ENCODE measurements around the gene ADRA2B.

The ADRA2B gene

DNA sequence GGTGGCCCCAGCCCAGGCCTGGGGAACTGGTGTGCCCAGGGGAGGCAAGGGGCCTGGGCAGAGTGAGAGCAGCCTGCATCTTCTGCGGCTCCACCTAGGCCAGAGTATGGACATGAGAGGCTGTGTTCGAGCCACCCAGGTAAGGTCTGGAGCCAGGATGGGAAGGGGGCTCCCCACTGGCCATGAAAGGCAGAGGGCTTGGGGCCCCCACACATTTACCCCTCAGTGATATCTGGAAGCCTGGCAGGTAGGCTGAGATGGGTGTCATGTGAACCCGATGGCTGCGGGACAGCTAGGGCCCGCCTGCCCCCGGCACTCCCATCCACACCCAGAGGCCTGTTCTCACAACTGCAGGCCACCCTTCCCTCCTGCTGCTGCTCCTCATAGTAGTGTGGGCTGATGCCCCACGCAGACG lies 13.2 kb downstream of the ADRA2B start:
- no peak for DNase-seq

DNA sequence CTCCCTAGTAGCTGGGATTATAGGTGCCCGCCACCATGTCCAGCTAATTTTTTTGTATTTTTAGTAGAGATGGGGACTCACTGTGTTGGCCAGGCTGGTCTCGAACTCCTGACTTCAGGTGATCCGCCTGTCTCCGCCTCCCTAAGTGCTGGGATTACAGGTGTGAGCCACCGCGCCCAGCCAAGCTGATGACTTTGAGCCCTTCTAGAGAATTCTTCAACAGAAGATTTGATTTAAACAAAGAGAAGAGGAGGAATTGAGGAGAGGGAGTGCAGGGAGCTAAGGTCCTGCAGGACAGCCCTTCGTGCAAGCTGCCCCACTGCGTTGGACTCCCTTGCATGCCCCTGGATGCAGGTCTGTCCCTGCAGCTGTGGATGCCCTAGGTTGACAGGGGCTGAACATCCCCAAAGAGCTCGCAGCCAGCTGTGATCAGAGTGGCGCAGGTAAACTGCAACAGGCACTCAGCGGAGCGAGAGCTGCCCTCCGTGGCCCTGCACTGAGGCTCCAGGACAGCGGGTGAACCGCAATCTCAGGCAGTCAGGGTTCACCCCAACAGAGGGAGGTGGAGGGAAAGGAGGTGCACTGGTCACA lies 13.7 kb downstream of the ADRA2B start:
- no peak for DNase-seq

DNA sequence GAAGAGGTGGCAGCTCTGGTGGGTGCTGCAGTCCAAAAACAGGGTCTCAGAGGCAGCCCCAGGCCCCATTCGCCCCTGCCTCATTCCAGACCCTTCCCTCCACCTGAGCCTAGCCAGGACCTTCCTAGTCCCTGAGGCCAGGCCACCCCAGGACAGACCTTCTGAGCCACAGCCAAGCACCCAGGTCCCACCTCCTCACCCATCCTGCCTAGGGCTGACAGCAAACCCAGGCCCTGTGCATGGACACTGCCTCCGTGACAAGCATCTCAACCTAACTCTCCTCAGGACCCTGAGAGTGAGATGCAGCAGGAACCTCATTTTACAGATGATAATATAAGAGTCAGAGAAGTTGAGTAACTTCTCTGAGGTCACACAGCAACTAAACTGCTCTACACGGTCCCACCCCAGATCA lies 15.5 kb downstream of the ADRA2B start:
- DNase-seq: no peak

DNA sequence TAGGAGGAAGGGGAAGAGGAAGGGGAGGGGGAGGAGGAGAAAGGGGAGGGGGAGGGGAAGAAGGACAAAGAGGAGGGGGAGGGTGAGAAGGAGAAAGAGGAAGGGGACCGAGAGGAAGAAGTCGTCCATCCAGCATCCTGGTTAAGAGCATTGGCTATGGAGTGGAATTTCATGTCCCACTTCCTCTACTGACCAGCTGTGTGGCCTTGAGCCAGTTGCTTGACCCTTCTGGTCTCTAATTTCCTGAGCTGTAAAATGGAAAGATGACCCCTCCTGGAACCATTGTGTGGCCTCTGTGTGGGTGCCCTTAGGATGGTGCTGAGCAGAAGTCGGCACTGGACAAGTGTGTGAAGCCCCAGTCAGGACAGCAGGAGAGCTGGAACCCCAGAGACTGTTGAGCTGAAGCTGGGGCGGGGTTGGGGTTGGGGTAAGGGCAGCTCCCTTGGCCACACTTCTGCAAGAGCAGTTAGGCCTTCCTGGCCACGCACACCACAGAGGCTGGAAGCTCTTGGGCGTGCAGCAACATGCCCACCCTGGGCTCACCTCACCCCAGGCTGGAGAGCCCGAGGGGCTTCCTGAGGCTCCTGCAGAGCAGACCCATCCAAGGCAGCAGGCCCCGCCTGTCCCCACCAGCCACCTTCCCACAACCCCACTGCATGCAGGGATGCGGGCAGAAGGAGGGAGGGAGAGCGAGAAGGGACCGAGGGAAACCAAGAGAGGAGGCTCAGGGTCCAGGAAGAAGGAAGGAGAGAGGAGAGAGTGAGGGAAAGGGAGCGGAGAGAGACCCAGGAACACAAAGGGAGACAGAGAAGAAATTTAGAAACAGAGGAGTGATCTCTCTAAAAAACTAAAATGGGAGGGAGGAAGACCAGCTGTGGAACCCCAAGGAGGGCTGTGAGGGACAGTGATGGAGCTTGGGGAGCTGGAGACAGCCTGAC lies 16.2 kb downstream of the ADRA2B start:
- no peak for DNase-seq

DNA sequence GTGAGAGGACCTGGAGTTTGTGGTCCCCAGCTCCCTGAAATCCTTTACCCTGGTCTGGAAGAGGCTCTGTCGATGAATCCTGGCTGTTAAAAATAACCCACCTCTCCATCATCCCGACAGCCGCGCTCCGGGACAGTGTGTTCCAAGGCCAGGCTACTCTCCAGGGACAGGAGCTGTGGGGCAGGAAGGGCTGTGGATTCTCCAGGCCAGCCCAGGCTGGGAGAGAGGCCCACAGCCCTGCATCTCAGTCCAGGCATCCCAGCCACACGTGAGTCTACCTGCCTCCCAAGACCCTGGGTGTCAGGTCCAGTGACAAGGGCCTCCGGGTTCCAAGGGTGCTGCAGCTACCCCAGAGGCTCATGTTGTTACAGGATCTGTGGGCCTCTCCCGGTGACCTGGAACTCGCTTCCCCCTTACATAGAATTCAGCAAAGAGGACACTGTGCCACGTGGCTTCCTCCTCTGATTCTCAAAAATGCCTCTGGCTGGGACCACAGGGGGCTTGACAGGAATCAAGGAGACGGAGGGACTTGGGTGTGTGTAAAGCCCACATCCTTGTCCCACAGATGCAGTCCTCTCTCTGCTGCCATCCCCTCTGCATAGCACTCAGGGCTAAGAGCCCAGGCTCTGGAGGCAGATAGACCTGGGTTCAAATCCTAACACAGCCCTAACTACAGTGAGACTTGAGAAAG lies 17.3 kb downstream of the ADRA2B start:
- no peak for DNase-seq

DNA sequence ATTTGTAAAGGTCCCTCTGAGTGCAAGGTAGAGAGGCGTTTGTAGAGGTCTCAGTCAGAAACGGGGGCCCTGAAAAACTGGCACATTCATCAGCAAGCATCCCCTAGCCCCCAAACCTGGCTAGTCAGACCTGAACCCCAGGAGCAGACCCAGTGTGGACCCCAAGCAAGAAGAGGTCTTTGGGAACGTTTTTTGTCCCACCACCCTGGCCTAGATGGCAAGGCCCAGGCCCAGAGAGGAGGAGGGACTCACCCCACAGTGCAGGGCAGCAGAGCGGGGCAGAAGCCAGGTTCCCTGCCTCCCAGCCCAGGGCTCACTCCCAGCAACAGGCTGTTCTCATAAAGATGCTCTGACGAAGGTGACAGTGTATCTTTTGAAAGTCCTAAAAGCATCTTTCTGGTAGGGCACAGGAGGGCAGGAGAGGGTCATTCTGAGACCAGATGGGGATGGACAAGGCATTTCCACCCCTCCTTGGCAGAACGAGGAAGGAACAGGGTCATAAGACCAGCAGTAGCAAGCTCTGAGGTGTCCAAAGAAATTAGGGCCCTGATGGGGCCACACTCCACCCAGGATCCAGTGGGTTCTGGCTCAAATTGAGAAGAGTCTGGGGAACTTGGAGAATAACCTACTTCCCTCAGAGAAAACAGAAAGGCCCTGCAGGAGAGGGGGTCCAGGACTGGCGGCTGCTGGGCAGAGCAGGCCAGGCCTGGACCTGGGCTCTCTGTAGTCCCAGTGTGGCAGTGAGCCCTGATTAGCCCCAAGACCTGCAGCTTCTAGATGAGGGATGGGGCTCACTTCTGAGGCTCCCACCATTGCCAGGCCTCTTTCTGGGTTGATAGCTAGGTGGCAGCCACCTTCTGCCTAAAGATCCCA lies 18.2 kb downstream of the ADRA2B start:
- no peak for DNase-seq

DNA sequence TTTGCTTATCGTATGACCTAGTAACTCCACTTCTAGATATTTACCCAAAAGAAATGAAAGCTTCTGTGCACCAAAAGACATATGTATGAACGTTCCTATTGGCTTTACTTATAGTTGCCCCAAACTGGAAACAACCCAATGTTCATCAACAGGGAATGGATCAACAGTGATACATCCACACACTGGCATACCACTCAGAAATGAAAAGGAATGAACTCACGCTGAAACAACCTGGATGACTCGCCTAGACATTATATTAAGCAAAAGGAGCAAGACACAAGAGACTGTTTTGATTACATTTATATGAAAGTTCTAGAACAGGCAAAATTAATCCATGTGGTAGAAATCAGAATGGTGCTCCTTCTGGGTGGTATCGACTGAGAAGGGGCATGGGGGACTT lies 18.9 kb downstream of the ADRA2B start:
- DNase-seq: no peak

DNA sequence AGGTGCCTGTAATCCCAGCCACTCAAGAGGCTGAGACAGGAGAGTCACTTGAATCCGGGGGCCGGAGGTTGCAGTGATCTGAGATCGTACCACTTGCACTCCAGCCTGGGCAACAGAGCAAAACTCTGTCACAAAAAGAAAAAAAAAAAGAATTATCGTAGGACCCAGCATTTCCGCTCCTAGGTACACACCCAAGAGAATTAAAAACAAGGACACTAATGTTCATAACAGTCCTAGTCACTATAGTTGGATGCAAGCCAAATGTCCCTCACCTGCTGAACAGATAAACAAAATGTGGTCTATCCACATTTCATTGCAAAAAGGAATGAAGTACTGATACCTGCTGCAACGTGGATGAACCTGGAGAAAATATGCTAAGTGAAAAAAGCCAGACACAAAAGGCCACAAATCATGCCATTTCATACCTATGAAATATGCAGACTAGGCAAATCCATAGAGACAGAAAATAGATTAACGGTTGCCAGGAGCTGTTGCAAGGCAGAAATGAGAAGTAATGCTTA lies 21.2 kb downstream of the ADRA2B start:
- DNase-seq: no peak

DNA sequence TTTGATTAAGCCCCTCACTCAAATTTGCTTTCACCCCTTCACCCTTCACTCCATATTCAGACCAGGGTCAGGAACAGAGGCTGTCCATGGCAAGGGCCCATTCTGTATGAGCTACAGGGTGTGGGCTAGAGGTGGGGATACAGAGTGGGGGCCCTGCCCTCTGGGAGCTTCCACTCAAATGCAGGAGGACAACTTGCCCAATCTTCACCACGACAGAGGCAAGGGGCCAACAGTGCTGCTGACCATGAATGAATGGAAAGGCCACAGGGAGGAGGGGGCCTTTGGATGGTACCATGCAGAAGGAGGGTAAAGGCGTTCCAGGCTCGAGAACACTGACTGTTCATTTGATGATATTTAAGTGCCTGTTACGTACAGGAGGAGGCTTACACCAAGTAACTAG lies 22.8 kb downstream of the ADRA2B start:
- no peak for DNase-seq

DNA sequence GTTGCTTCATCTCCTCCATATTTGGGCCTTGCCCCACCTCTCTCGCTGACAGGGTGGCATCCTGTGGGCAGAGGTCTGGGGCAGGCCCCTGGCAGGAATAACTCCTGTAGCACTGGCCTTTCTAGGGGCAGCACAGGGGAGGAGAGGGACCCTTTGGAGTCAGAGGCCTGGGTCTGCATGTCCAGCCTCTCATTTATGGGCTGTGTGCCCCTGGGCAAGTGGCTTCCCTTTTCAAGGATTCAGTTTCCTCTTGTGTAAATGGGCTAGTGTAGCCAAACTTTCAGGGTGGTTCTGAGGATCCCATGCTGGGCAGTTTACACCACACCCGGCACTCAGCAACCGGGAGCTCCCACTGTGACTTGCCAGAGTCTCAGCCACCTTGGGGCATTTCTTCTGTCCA lies 23.4 kb downstream of the ADRA2B start:
- no peak for DNase-seq

DNA sequence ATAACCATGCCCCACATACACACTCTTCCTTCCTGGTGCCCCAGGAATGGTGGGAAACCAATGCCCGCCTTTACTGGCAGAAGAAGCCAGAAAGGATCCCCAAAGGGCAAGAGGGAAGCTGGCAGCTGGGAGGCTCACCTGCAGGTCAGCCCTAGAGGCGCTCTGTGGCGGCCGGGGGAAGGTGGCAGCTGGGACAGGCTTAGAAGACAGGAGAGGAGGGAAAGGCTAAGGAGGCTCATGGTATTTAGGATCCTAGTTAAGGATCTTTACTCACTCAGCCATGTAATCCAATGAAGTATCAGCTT lies 23.8 kb downstream of the ADRA2B start:
- no peak for DNase-seq

DNA sequence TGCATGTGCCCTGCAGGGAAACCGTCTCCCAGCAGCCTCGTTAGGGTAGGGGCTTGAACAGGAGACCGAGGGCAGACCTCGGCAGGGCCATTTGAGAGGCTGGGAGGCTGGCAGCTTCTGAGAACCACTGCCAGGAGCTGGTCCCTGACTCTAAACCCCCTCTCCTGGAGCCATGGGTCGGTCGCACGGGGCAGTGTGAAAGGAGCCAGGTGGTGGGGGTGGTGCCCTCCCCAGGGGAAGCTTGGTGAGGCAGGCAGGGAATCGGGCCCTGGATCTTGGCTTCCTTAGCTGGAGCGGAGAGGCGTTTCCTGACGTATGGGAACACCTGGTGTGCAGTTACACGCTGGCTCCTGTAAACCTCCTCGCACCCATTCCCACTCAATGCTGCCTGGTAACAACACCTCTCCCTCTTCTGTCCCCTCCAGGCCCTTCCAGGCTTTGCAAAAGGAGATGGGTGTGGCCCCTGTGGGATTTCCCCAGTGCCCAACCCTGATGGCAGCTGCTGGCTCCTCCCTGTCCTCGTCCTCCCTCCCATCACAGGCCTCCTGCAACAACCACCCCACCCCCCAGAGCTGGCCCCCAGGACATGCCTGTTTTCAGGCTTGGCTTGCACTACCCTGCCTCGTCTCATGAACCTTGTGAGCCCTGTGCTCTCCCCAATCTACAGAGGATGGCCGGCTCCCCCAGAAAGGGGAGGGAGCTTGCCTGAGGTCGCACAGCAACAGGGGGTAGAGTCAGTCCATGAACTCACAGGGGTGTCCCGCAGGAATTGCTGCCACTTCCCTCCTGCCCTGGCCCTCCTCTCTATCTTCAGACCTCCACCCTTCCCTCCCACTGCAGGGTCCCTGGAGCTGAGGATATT lies 24.4 kb downstream of the ADRA2B start:
- DNase-seq: peak; percentile 21

DNA sequence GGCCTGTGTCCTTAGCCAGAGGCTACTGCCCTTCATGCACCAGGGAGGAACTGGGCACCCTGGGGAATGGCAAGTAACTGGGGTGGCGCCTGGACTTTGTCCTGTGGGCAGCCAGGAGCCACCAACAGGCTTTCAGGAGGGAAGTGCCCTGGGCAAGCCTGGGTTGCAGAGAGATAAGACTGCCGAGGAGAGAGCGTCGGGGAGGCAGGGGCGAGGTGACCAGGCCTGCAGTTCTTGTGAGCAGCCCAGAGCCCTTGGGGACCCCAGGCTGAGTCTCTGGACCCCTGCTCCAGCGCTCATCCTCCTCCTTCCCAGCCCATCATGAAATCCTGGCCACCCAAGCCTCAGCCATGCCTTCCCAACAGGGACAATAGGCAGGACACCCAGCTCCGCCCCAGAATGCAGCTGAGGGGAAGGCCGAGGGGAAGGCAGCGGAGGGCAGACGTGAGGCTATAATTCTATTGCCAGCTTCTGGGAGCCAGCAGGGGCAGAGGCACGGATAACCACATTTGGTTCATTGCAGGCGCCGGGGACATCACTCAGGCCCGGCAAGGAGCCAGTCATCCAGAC lies 25.1 kb downstream of the ADRA2B start:
- DNase-seq: no peak

DNA sequence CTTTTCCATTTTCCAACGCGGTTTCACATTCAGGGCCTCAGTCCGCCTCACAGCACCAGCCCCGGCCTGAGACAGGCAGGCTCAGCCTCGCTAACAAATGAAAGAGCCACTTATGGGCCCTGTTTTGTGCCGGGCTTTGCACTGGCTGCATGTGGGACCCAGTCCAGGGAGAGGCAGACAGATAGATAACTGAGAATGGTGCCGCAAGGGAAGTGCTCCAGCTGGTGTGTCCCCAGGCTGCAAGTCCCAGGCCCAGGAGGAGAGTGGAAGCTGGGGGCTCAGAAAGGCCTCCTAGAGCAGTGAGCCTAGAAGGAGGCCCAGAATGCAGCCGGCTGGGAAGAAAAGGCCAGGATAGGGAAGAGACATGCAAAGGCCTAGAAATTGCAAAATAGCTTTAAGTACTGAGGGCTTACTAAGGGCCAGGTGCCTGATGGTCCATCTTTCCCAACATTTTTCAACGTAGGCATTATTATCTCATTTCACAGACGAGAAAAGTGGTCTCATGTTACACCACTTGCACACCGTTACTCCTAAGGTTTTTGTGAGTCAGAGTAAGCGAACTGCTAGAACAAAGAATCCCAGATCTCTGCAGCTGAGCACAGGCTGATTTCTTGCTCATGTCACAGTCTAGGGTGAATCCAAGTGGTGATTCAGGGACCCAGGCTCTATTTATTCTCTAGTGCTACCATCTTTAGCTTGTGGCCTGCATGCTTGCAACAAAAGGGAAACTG lies 26.0 kb downstream of the ADRA2B start:
- no peak for DNase-seq

DNA sequence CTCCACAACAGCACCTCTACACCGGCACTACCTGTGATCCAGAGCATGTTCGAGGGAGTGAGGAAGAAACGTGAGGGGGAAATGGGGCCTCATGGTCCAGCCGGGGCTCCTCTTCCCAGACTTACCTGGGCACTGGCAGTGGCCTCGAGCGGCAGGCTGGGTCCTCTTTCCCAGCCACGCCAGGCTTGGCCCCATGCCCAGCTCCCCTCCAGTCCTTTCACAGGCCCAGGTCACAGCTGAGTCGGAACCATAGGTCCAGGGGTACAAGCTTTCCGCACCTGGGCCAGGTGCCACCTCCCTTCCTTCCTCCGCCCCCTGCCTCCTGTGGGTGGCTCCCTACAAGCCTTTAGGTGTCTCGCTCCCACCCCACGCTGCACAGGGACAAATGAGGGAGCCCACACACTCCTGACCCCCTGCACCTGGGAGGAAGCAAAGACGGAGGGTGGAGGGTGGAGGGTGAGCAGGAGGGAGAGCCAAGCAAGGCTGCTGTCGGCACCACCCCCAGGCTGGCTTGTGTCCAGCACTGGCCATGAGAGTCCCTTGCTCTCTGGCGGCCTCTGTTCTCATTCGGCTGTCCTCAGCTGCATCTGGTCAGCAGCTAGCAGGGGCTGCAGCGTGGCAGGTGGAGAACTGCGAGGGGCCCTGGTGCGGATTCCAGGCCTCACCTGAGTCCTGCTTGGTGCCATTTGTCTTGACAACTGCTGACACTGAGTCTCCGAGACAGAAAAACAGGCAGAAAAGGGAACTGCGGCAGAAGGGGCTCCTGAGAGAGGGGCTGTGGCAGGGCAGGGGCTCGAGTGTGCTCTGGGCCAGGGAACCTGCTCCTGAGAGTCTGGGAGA lies 26.8 kb downstream of the ADRA2B start:
- DNase-seq: no peak

DNA sequence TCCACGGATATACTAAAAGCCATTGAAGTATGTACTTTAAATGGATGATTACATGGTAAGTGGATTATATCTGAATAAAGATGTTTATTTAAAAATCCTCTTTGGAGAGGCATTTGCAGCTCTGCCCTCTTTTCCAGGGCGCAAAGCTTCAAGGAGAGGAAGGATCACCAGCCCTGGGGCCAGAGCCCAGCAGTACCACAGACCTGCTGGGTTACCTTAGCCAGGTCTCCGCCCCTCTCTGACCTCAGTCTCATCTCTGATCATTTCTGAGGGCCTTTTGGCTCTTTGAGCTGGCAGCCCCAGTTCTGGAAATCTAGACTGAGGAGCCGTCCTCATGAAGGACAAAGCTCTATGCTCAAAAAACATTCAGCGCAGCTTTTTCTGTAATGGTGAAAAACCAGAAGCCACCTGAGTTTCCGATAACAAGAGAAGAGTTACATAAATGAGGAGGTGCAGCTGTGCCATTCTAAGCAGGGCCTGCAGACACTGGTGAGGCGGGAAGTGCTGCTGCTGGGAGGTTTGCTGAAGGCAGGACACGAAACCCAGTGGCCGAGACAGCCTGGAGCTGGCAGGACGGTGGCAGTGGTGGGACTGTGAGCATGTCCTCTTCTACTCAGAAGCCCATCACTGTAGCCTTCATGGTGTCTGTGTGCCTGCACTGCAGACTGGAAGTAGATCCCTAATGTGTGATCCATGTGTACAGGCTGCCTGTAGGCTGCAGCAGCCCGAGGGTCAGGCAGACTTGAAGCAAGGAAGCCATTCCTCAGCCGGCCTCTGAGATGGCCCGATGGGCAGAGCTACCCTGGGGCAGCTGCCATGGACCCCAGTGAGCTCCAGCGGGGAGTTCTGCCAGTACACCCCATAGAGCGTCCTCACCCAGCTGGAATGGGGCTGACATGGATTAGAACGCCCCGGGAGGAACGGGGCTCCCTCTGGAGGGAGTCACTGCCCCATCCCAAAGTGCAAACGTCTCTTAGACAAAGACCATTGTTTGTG lies 27.7 kb downstream of the ADRA2B start:
- DNase-seq: no peak

DNA sequence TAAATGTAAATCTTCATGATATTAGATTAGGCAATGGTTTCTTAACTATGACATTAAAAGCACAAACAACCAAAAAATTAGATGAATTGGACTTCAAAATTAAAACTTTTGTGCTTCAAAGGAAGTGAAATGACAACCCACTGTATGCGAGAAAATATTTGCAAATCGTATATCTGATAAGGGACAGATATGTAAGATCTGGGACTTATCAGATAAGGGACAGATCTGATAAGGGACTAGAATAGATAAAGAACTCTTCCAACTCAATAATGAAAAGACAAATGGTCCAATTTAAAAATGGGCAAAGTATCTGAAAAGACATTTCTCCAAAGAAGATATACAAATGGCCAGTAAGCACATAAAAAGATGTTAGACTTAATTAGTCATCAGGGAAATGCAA lies 29.2 kb downstream of the ADRA2B start:
- DNase-seq: no peak

DNA sequence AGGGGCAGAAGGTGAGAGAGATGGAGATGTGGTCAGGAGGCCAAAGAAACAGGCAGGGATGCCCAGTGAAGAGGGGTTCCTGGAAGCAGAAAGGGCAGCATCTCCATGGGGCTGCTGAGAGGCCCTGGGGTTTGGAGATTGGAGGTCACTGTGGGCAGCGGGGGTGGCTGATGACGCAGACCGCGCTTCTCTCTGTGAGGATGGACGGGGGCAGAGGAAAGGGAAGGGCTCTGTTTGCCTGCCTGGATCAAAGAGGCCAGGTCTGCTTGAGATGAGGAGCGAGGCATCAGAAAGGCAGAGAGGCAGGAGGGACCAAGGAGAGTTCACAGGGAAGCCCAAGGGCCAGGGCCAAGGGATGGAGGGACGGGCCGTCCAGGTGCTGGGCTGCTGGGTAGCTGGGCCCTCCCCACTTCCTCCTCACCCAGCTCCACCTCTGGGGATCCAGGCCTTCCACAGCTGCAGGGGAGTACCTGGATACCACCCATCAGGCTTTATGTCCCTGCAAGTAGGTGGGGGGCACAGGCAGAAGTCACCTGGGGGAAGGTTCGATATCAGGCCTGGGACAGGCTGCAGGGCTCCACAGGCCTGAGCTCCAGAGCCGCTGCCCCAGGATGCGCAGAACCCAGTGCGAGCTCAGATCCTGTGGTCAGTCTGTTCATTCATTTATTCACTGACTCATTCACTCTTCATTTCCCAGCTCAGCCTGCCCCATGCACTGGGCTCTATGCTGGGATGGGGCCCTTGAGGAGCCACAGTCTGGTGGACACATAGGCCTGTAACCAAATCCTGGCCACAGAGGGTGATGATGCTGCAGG lies 30.6 kb downstream of the ADRA2B start:
- no peak for DNase-seq

Data from NCI-H187 treated with DMSO at 0.1 percent for 48 hours (cell line).